Heart left ventricle (tissue), 16 donors: ENCODE measurements around the gene IDI2. TPM values are rescaled to one million over a fixed set of nuclear protein-coding genes. Genes with fewer than 3 reads are reported as not detected.

Experiments
- ATAC-seq, 4 donors: fragments of 200-7000 bp; cut with Tn5 transposase; one replicate each; pipeline ENCODE4 v1.9.1; 2020 to 2022; ENCODE audit warnings: moderate library complexity in 4 of 4, mild to moderate bottlenecking in 3 of 4, moderate number of reproducible peaks in 1 of 4
- DNase-seq, 5 donors: peaks; one replicate each; pipeline ENCODE4 v3.0.0-alpha.2; 2020
- H3K27ac ChIP-seq, 12 donors: fragments of 200-600 bp; sonication (generic) in 4 of 12; one replicate each; pipeline versions ENCODE4 v1.5.0 to v1.8.0; 2016 to 2022; ENCODE audit warnings: mild to moderate bottlenecking in 2 of 12
- H3K27me3 ChIP-seq, 9 donors: fragments of 200-600 bp; sonication (generic) in 2 of 9; one replicate each; pipeline versions ENCODE4 v1.5.1 to v1.8.0; 2016 to 2022; ENCODE audit warnings: mild to moderate bottlenecking in 3 of 9
- H3K36me3 ChIP-seq, 9 donors: fragments of 200-600 bp; sonication (generic) in 2 of 9; one replicate each; pipeline versions ENCODE4 v1.5.0 to v1.8.0; 2018 to 2022; ENCODE audit warnings: mild to moderate bottlenecking in 2 of 9
- H3K4me1 ChIP-seq, 12 donors: fragments of 200-600 bp; sonication (generic) in 4 of 12; one replicate each; pipeline versions ENCODE4 v1.5.0 to v1.8.0; 2016 to 2022; ENCODE audit warnings: mild to moderate bottlenecking in 3 of 12
- H3K4me3 ChIP-seq, 12 donors: fragments of 200-600 bp; sonication (generic) in 4 of 12; one replicate each; pipeline versions ENCODE4 v1.5.0 to v1.8.0; 2017 to 2022; ENCODE audit warnings: mild to moderate bottlenecking in 9 of 12, moderate library complexity in 4 of 12
- H3K9me3 ChIP-seq, 12 donors: fragments of 200-600 bp; sonication (generic) in 4 of 12; one replicate each; pipeline versions ENCODE4 v1.5.0 to v1.8.0; 2016 to 2022; ENCODE audit warnings: mild to moderate bottlenecking in 1 of 12
- CTCF ChIP-seq, 12 donors: fragments of 200-600 bp; sonication (generic) in 4 of 12; IDR thresholded peaks; one replicate each; pipeline versions ENCODE4 v1.5.0 to v1.8.0; 2018 to 2022; ENCODE audit warnings: antibody characterized with exemption in 12 of 12, mild to moderate bottlenecking in 5 of 12
- POLR2A ChIP-seq, 2 donors: fragments of 450-650 bp; IDR thresholded peaks; one replicate each; pipeline ENCODE4 v1.6.1; 2017; ENCODE audit warnings: antibody characterized with exemption in 2 of 2, mild to moderate bottlenecking in 2 of 2, moderate library complexity in 2 of 2
- WGBS, 4 donors: extraction: QIAGEN DNeasy Blood & Tissue Kit in 2 of 4; methylation state at CpG; one replicate each; pipeline versions ENCODE4 v1.1.5 to v1.1.7; 2013 to 2018; 5-methylcytosine and 5-hydroxymethylcytosine counted together
- intact Hi-C, 10 donors: fragments of 100-400 bp; cut with DNase I; formaldehyde crosslinking; loops; one replicate each; pipeline versions ENCODE4 v1.11.1 to v1.14.2; 2022
- polyA plus RNA-seq, 2 donors: library from polyadenylated mRNA; stranded (reverse); fragments of 200-250 nt; gene quantifications; one replicate each; pipeline ENCODE4 v1.2.3, GENCODE V29; 2013
- total RNA-seq, 9 donors: library from RNA; depleted of rRNA in 2 of 9; stranded (reverse); fragments of >200 nt in 2 of 9; fragmentation: NEBNext Ultra II Directional in 3 of 9; extraction: Animal tissue kit (Norgen Biotek cat#: 25700) in 3 of 9; gene quantifications; one replicate each; pipeline versions ENCODE4 v1.1.0 to v1.2.4, GENCODE V29; 2016 to 2023
- donor health status: ischemic (EF 13 %, LVEDD 7.1; RV severe dilation, severe dysfunction).
- donor health status: healthy with polysubstance abuse.
- donor health status: DM: no; HTN: yes; CAD: no.
- donor health status: DM: no; HTN: no; CAD: no.
- donor health status: ischemic (EF 25% LVEDD 6.9; RV normal size, moderate dysfunction).
- donor health status: ischemic (EF 25% LVEDD 5.7; RV mildly dilated, moderate dysfunction).
- donor health status: healthy.
- donor health status: DM: yes; HTN: yes; CAD: no.
- donor health status: ischemic (EF 35%, LVEDD 5.7; RV mildly dilated, moderate dysfunction).
- donor health status: nonischemic (EF 11% LVEDD 7.7; RV severe dilation, severe dysfunction).
- donor health status: DM: yes; HTN: yes; CAD: no.
- donor health status: PGD.
- donor health status: ischemic (EF 29% LVEDD 5.4; RV normal size, mild dysfunction).
- donor health status: nonischemic (EF 23%, LVEDD 6.1; RV moderate dilation, normal function).

The IDI2 gene
- total and polyA plus RNA-seq, 11 donors = 0.18 to 0.72 (median 0.28) TPM; not detected in 4

- no peaks in the 10 kb centered on the region for H3K9me3 ChIP-seq
- DNase-seq = peak; percentile 89 to 94 (median 92)
- TF ChIP-seq CTCF (IDR thresholded peaks at IDR 0.05) (no peak), POLR2A (IDR thresholded peaks at IDR 0.05) (peak; percentile 46 to 70)
- 0 to 1% (median 0%) methylated on average over 18 to 87 of the region's 87 CpGs for WGBS, 4 donors
- peak; percentile 91 to 97 (median 96) for ATAC-seq
- intact Hi-C loops = loop anchor here in 2 of 10 donors (5.0 kb wide), 2 partner anchors 69 to 124 kb away; partner anchors contain the start of genes GTPBP4 (in 1 of the 2) and LARP4B (in 1 of the 2)
- no peaks in the 10 kb centered on the region for H3K27me3 ChIP-seq
- peak within 1 kb of the TSS; percentile 96 to 100 (median 98) for H3K27ac ChIP-seq
- peaks cover 0 to 68% (median 40%) of the 10 kb centered on the region in 12 donors for H3K4me1 ChIP-seq
- peaks cover 0 to 42% (median 25%) of the 10 kb centered on the region in 9 donors for H3K36me3 ChIP-seq
- H3K4me3 ChIP-seq = peak within 1 kb of the TSS; percentile 68 to 99 (median 92)
Observed at GRCh38 chr10:1056326-1057105, 30.9 kb upstream of the IDI2 start, which contains the start of gene WDR37. Gene WDR37, plus strand, starts transcription at chr10:1056385. Its CDS starts 15,771 bp downstream, at chr10:1072156.

- 44 to 65% (median 58%) methylated on average over 6 of the region's 6 CpGs for WGBS, 4 donors
- no peak for ATAC-seq
- TF ChIP-seq POLR2A (IDR thresholded peaks at IDR 0.05) (no peak), CTCF (IDR thresholded peaks at IDR 0.05) (no peak)
- Histone ChIP-seq H3K4me3 (peak overlapping the region in 7 of 12 donors; percentile 79 to 97 (median 93)), H3K36me3 (peaks cover 0 to 49% (median 31%) of the 10 kb centered on the region in 9 donors), H3K27ac (peak overlapping the region in 3 of 12 donors; percentile 0 to 100 (median 98)), H3K4me1 (peaks cover 0 to 68% (median 43%) of the 10 kb centered on the region in 12 donors), H3K27me3 (no peaks in the 10 kb centered on the region), H3K9me3 (no peaks in the 10 kb centered on the region)
- DNase-seq = no peak
- intact Hi-C loops = loop anchor here in 4 of 10 donors (5.0 kb wide), 2 partner anchors 67 to 122 kb away; partner anchors contain the start of genes GTPBP4 (in 2 of the 4) and LARP4B (in 2 of the 4)
Observed at GRCh38 chr10:1054684-1055083, 29.0 kb upstream of the IDI2 start.

- no peaks in the 10 kb centered on the region for H3K27me3 ChIP-seq
- H3K9me3 ChIP-seq = no peaks in the 10 kb centered on the region
- intact Hi-C loops = loop anchor here in 2 of 10 donors (5.0 kb wide), 2 partner anchors 63 to 118 kb away; partner anchors contain the start of genes GTPBP4 (in 1 of the 2) and LARP4B (in 1 of the 2)
- DNase-seq (no peak), ATAC-seq (no peak)
- TF ChIP-seq POLR2A (IDR thresholded peaks at IDR 0.05) (no peak), CTCF (IDR thresholded peaks at IDR 0.05) (no peak)
- peaks cover 0 to 55% (median 37%) of the 10 kb centered on the region in 12 donors for H3K4me1 ChIP-seq
- peak overlapping the region in 6 of 12 donors; percentile 96 to 100 (median 98) for H3K27ac ChIP-seq
- peaks cover 0 to 43% (median 29%) of the 10 kb centered on the region in 9 donors for H3K36me3 ChIP-seq
- 70 to 78% (median 71%) methylated on average over 4 of the region's 4 CpGs for WGBS, 4 donors
- peak overlapping the region in 7 of 12 donors; percentile 77 to 90 (median 85) for H3K4me3 ChIP-seq
Observed at GRCh38 chr10:1050554-1050953, 24.9 kb upstream of the IDI2 start.

- ATAC-seq (no peak), DNase-seq (no peak)
- WGBS, 4 donors = 24 to 45% (median 34%) methylated on average over 5 of the region's 5 CpGs
- H3K4me3 ChIP-seq = peak overlapping the region; percentile 52 to 95 (median 82)
- H3K27ac ChIP-seq = peak overlapping the region in 11 of 12 donors; percentile 95 to 100 (median 98)
- peaks cover 0 to 55% (median 33%) of the 10 kb centered on the region in 12 donors for H3K4me1 ChIP-seq
- H3K36me3 ChIP-seq = peaks cover 0 to 43% (median 29%) of the 10 kb centered on the region in 9 donors
- H3K9me3 ChIP-seq = no peaks in the 10 kb centered on the region
- no peaks in the 10 kb centered on the region for H3K27me3 ChIP-seq
- no peak for TF ChIP-seq POLR2A (IDR thresholded peaks at IDR 0.05)
- no peak for TF ChIP-seq CTCF (IDR thresholded peaks at IDR 0.05)
- intact Hi-C loops = loop anchor here in 2 of 10 donors (5.0 kb wide), 2 partner anchors 63 to 118 kb away; partner anchors contain the start of genes GTPBP4 (in 1 of the 2) and LARP4B (in 1 of the 2)
Observed at GRCh38 chr10:1050145-1050544, 24.5 kb upstream of the IDI2 start.
